ENCODE measurements around the gene UBE3B. TPM values are rescaled to one million over a fixed set of nuclear protein-coding genes. Genes with fewer than 3 reads are reported as not detected.

UBE3B gene
- total RNA-seq, 2 experiments from 2014 or later, result 29.8 to 32.3 TPM

DNA sequence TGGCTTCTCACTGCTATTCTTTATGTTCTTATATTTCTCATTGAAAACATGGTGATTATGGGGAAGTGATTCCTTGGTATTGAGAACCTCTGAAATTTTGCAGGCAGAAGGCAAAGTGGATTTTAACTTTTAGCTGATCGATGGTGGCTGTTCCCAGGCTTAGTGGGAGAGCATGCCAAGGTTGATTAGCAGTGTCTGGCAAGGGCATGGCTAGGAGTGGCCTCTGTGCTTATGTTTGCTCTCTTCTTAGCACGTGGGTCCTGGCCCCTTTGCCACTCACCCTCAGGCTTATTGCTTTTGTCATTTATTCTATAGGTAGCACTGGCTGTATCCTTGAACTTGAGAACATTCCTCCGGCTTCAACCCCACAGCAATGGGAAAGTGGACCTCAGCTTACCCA, 98.2 kb downstream of the UBE3B start:
- no peak for DNase-seq
- peaks cover 38% of the 10 kb centered on the region for H3K36me3 Mint-ChIP-seq
- ChIA-PET CTCF (interaction anchor here (1.2 to 2.8 kb wide), 2 partner anchors 22 to 199 kb away, joined by 4 to 26 read pairs; no protein-coding TSS in a partner anchor), POLR2A (no interaction called here)
- H3K4me1 Mint-ChIP-seq (ENCODE audit: low read depth), result peaks cover 27% of the 10 kb centered on the region
- H3K27me3 Mint-ChIP-seq, result no peaks in the 10 kb centered on the region
- intact Hi-C loops (cut with micrococcal nuclease), result loop anchor here (10.0 kb wide), 2 partner anchors 309 to 721 kb away; partner anchors contain the start of genes GLTP and SSH1
- no peak overlapping the region for H3K27ac Mint-ChIP-seq
- peak overlapping the region; percentile 26 for H3K4me3 Mint-ChIP-seq
- no peaks in the 10 kb centered on the region for H3K9me3 Mint-ChIP-seq

DNA sequence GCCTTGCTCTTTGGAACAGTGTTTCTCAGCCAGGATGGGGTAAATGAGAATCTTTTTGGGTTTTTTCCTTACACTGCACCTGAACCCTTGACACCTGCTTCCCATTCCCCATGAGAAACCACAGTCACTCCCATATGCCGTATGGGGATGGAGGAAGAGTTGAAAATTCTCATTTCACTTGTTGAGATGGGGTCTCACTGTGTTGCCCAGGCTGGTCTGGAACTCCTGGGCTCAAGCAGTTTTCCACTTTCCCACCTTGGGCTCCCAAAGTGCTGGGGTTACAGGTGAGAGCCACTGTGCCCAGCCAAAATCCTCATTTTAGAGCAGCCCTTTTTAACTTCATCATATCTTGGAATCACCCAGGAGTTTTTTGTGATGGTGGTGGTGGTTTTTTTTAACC, 99.9 kb downstream of the UBE3B start:
- no peak overlapping the region for H3K27ac Mint-ChIP-seq
- peaks cover 20% of the 10 kb centered on the region for H3K4me1 Mint-ChIP-seq (ENCODE audit: low read depth)
- H3K4me3 Mint-ChIP-seq, result no peak overlapping the region
- intact Hi-C loops (cut with micrococcal nuclease), result loop anchor here (10.0 kb wide), 2 partner anchors 307 to 723 kb away; partner anchors contain the start of genes GLTP and SSH1
- H3K27me3 Mint-ChIP-seq, result no peaks in the 10 kb centered on the region
- POLR2A ChIA-PET, result no interaction called here
- H3K36me3 Mint-ChIP-seq, result peaks cover 41% of the 10 kb centered on the region
- CTCF ChIA-PET, result no interaction called here
- no peak for DNase-seq
- H3K9me3 Mint-ChIP-seq, result no peaks in the 10 kb centered on the region

DNA sequence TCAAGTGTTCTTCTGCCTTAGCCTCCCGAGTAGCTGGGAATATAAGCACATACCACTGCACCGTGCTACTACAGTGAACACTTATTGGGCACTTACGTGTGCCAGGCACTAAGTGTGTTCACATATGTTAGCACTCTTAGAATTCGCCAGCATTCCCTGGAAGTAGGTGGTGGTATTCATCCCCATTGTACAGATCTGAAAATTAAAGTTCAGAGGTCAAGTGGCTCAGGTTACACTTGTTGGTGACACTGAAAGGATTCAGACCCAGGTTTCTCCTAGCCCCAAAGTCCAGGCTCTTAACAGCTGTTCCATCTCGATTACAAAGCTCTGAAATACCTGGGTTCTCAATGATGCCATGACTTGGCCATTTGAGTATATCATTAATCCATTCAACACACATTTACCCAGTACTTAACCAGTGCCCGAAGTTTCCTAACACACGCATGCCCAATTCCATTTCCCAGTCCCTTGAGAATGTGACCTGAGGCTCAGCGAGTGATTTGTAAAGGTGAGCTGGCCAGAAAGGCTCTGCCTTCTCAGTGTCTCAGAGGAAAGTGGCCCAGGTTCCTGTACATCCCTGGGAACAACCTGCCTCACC, 101.0 kb downstream of the UBE3B start:
- no peak overlapping the region for H3K4me3 Mint-ChIP-seq
- intact Hi-C loops (cut with micrococcal nuclease), result loop anchor here (10.0 kb wide), 2 partner anchors 306 to 724 kb away; partner anchors contain the start of genes GLTP and SSH1
- POLR2A ChIA-PET, result interaction anchor here (1.2 kb wide), 1 partner anchor 13 kb away, joined by 3 read pairs; no protein-coding TSS in a partner anchor
- no peaks in the 10 kb centered on the region for H3K9me3 Mint-ChIP-seq
- no peak for DNase-seq
- CTCF ChIA-PET, result no interaction called here
- peaks cover 12% of the 10 kb centered on the region for H3K4me1 Mint-ChIP-seq (ENCODE audit: low read depth)
- no peak overlapping the region for H3K27ac Mint-ChIP-seq
- no peaks in the 10 kb centered on the region for H3K27me3 Mint-ChIP-seq
- H3K36me3 Mint-ChIP-seq, result peaks cover 38% of the 10 kb centered on the region

DNA sequence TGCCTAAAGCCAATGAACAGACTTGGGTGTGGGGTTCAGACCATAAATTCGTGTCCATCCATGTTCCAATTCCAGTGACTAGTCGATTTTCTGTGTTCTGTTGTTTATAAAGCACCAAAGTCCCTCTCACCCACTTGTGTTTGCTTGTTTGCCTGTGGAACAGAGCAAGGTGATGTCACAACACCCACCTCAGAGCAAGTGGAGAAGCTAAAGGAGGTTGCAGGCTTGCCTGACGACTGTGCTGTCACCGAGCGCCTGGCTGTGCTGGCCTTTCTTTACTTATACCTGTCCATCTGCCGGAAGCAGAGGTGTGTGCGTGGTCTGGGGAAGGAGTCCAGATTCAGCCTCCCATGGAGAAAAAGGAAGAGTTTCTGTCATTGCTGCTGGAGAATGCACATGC, 102.2 kb downstream of the UBE3B start:
- Mint-ChIP-seq H3K4me3 (no peak overlapping the region), H3K9me3 (no peaks in the 10 kb centered on the region), H3K27ac (no peak overlapping the region), H3K27me3 (no peaks in the 10 kb centered on the region), H3K4me1 (ENCODE audit: low read depth) (peaks cover 6% of the 10 kb centered on the region), H3K36me3 (peaks cover 43% of the 10 kb centered on the region)
- POLR2A ChIA-PET, result no interaction called here
- intact Hi-C loops (cut with micrococcal nuclease), result loop anchor here (10.0 kb wide), 2 partner anchors 305 to 725 kb away; partner anchors contain the start of genes GLTP and SSH1
- no peak for DNase-seq
- CTCF ChIA-PET, result interaction anchor here (1.7 kb wide), 1 partner anchor 15 kb away, joined by 3 read pairs; no protein-coding TSS in a partner anchor

DNA sequence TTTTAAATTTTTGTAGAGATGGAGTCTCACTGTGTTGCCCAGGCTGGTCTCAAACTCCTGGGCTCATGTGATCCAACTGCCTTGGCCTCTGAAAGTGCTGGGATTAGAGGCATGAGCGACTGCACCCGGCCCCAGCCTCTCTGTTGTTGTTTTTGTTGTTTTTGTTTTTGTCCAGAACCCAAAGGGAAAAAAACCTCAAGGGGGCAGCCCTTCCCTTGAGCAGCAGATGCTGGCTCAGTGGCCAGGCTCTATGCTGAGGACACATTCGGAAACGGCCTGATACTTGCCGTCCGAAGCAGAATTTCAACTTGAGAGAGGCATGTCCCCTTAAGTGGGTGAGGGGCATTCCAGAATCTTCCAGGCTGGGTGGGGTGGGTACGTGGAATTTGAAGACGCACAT, 102.8 kb downstream of the UBE3B start:
- ChIA-PET POLR2A (no interaction called here), CTCF (interaction anchor here (1.7 kb wide), 1 partner anchor 15 kb away, joined by 3 read pairs; no protein-coding TSS in a partner anchor)
- Mint-ChIP-seq H3K4me1 (ENCODE audit: low read depth) (no peaks in the 10 kb centered on the region), H3K9me3 (no peaks in the 10 kb centered on the region), H3K4me3 (no peak overlapping the region), H3K27ac (no peak overlapping the region), H3K27me3 (no peaks in the 10 kb centered on the region), H3K36me3 (peaks cover 47% of the 10 kb centered on the region)
- intact Hi-C loops (cut with micrococcal nuclease), result no loop called here
- DNase-seq, result no peak

DNA sequence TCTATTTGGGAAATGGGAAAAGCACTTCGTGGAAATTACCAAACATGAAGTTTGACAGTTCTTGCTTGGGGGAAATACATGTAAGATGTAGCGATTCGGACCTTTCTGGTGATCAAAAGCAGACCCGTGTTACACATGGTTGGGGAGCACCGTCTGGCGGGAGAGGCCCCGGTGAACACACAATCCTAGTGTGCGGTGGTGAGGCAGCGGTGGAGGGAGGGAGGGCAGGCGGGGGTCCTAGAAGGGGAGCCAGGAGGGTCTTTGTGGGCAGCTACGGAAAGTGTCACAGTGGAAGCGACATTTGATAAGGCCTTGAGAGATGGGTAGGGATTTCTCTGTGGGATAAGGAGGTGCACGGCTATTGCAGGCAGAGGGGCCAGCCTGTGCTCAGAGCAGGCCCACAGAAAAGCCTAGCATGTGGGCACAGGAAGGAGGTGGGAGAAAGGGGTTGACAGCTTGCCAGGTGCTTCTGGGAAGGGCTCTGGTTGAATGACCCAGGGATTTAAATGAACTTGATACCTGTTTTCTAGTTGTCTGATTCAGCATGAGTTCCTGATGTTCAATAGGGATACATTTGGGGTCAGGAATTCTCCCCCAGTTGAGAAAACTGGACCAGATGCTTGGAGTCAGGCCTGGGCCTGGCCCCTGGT, 103.4 kb downstream of the UBE3B start:
- intact Hi-C loops (cut with micrococcal nuclease), result no loop called here
- POLR2A ChIA-PET, result no interaction called here
- CTCF ChIA-PET, result interaction anchor here (1.2 to 1.7 kb wide), 2 partner anchors 14 to 17 kb away, joined by 3 to 4 read pairs; no protein-coding TSS in a partner anchor
- peaks cover 47% of the 10 kb centered on the region for H3K36me3 Mint-ChIP-seq
- H3K27me3 Mint-ChIP-seq, result no peaks in the 10 kb centered on the region
- H3K4me3 Mint-ChIP-seq, result no peak overlapping the region
- no peaks in the 10 kb centered on the region for H3K4me1 Mint-ChIP-seq (ENCODE audit: low read depth)
- no peaks in the 10 kb centered on the region for H3K9me3 Mint-ChIP-seq
- no peak for DNase-seq
- H3K27ac Mint-ChIP-seq, result no peak overlapping the region

DNA sequence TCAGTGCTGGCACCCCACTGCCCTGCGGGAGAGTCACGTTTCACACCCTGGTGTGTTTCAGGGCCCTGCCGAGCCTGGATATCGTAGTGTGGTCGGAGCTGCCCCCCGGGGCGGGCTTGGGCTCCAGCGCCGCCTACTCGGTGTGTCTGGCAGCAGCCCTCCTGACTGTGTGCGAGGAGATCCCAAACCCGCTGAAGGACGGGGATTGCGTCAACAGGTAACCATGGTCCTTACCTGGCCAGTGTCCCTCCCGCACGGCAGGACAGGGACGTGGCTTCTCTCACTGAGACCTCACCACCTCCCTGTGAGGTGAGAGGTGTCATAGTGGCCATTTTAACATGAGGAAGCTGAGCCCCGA, 103.9 kb downstream of the UBE3B start:
- Mint-ChIP-seq H3K27me3 (no peaks in the 10 kb centered on the region), H3K27ac (no peak overlapping the region), H3K36me3 (peaks cover 42% of the 10 kb centered on the region), H3K4me1 (ENCODE audit: low read depth) (no peaks in the 10 kb centered on the region), H3K9me3 (no peaks in the 10 kb centered on the region), H3K4me3 (no peak overlapping the region)
- intact Hi-C loops (cut with micrococcal nuclease), result no loop called here
- ChIA-PET POLR2A (no interaction called here), CTCF (interaction anchor here (1.1 to 1.7 kb wide), 3 partner anchors 14 to 153 kb away, joined by 3 to 4 read pairs (median 3); no protein-coding TSS in a partner anchor)
- no peak for DNase-seq

DNA sequence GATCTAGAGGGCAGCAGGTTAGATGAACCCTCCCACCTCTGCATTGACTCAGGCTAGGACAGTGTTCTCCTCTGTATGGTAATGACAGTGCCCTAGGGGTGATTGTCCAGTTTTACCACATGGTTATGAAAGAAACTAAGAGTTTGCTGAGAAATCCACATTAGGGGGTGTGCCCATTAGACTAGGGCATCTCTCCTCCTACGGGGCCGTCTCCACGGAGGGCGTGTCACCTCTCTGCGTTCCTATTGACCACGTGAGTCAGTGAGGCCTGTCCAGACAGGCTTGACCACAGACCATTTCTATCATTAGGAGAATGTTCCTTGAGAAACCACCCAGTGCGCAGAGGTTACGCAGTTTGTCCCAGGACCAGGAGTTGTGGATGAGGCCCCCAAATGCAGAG, 104.4 kb downstream of the UBE3B start:
- intact Hi-C loops (cut with micrococcal nuclease), result no loop called here
- peaks cover 41% of the 10 kb centered on the region for H3K36me3 Mint-ChIP-seq
- H3K4me1 Mint-ChIP-seq (ENCODE audit: low read depth), result no peaks in the 10 kb centered on the region
- no peaks in the 10 kb centered on the region for H3K27me3 Mint-ChIP-seq
- DNase-seq, result no peak
- H3K9me3 Mint-ChIP-seq, result no peaks in the 10 kb centered on the region
- H3K27ac Mint-ChIP-seq, result no peak overlapping the region
- no peak overlapping the region for H3K4me3 Mint-ChIP-seq
- CTCF ChIA-PET, result interaction anchor here (1.1 to 1.2 kb wide), 2 partner anchors 16 to 154 kb away, joined by 3 to 4 read pairs; no protein-coding TSS in a partner anchor
- POLR2A ChIA-PET, result no interaction called here

DNA sequence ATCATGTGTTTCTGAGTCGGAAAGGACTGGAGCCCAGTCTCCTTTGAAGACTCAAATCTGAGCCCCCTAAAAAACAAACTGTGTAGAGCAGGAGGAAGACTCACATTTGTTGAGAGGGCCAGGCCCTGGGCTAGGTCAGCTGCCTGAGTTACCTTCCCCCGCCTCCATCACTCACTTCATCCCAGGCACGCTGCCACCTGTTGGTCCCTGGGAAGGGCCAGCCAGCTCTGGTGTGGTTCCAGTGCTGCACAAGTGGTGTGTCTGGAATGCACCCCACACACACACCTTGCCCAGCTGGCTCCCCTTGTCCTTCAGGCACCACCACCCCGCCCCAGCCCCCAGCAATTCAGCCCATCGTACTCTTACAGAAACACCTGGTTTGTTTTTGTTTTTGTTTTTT, 105.2 kb downstream of the UBE3B start:
- H3K36me3 Mint-ChIP-seq, result peaks cover 40% of the 10 kb centered on the region
- ChIA-PET CTCF (interaction anchor here (1.1 kb wide), 1 partner anchor 154 kb away, joined by 3 read pairs; no protein-coding TSS in a partner anchor), POLR2A (no interaction called here)
- H3K27me3 Mint-ChIP-seq, result no peaks in the 10 kb centered on the region
- H3K27ac Mint-ChIP-seq, result no peak overlapping the region
- intact Hi-C loops (cut with micrococcal nuclease), result no loop called here
- no peaks in the 10 kb centered on the region for H3K9me3 Mint-ChIP-seq
- DNase-seq, result no peak
- no peaks in the 10 kb centered on the region for H3K4me1 Mint-ChIP-seq (ENCODE audit: low read depth)
- H3K4me3 Mint-ChIP-seq, result no peak overlapping the region

DNA sequence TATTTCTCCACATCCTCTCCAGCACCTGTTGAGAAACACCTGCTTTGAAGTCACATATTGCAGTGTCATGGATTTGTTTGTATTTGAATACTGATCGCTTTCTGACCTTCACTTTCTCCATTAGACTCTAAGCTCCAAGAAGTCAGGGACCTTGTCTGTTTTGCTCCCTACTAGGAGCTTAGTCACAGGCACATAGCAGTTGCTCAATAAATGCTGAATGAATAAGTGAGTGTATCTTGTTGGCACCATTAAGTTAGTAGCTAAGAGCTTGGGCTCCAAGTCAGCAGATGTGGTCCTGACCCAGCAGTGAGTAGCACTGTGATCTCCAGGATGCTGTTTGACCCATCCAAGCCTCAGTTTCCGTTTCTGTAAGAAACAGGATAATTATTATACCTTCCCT, 106.3 kb downstream of the UBE3B start:
- ChIA-PET CTCF (interaction anchor here (0.6 kb wide), 1 partner anchor 14 kb away, joined by 3 read pairs; no protein-coding TSS in a partner anchor), POLR2A (no interaction called here)
- DNase-seq, result no peak
- no peaks in the 10 kb centered on the region for H3K4me1 Mint-ChIP-seq (ENCODE audit: low read depth)
- H3K27me3 Mint-ChIP-seq, result no peaks in the 10 kb centered on the region
- H3K27ac Mint-ChIP-seq, result no peak overlapping the region
- no peak overlapping the region for H3K4me3 Mint-ChIP-seq
- peaks cover 42% of the 10 kb centered on the region for H3K36me3 Mint-ChIP-seq
- no peaks in the 10 kb centered on the region for H3K9me3 Mint-ChIP-seq
- intact Hi-C loops (cut with micrococcal nuclease), result no loop called here
